Measurements from ENCODE around the gene HNRNPUL2.

GRCh38 chr11:62677156-62677555 lies 50.1 kb downstream of the HNRNPUL2 start:
- TF ChIP-seq POLR2AphosphoS5 (IDR thresholded peaks at IDR 0.05; ENCODE audit: low read depth, low read length) (no peak), EP300 (IDR thresholded peaks at IDR 0.05; ENCODE audit: borderline replicate concordance in 1 of 2, low read depth in 1 of 2, low read length in 1 of 2) (no peak), IRF3 (IDR thresholded peaks at IDR 0.05; ENCODE audit: low read depth, low read length) (no peak), CTCF (IDR thresholded peaks at IDR 0.05) (no peak), FOXM1 (IDR thresholded peaks at IDR 0.05; ENCODE audit: low read depth) (no peak), RCOR1 (IDR thresholded peaks at IDR 0.05; ENCODE audit: low read length) (no peak), TAF1 (IDR thresholded peaks at IDR 0.05; ENCODE audit: borderline replicate concordance, low read depth, low read length) (no peak), GABPA (IDR thresholded peaks at IDR 0.05; ENCODE audit: low read depth) (no peak), SIN3A (IDR thresholded peaks at IDR 0.05; ENCODE audit: borderline replicate concordance, low read depth, low read length) (no peak), RAD21 (IDR thresholded peaks at IDR 0.05; ENCODE audit: low read length) (no peak)

Measured in SK-N-SH (cell line).